ENCODE data around the gene MARCHF7.
A peak's percentile ranks its signal among the peaks of the same experiment; 100 is the strongest.
"Not testable (repeated sequence)": the region's sequence is repeated elsewhere in the genome, so short reads cannot be mapped to it uniquely, and the experiment has no call there.

The MARCHF7 gene

DNA sequence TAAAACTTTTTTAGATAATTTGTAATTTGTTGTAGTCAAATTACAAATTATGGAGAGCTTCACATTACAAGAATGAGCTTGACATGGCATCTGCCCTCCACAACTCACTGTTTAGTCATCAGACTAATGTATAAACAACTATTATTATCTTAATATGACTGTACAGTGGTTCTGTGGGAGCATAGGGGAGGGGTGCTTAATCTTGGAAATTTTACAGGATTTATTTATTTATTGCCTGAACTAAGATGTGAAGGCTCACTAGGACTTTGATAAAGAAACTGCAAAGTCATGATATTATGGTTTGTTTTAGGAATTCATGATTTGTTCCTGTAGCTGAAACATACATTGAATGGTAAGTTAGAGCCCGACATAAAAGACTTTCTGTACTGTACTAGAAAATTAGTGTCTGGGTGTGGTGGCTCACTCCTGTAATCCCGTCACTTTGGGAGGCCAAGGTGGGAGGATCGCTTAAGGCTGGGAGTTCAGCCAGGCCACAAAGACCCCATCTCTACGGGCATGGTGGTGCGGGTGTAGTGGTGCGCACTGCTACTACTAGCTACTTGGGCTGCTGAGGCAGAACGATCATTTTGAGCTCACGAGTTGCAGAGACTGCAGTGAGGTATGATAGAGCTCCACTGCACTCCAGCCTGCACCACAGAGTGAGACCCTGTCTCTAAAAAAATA lies 2.1 kb downstream of the MARCHF7 start:
- Mint-ChIP-seq H3K27ac (peak overlapping the region; percentile 48 to 100 (median 81)), H3K4me1 (peaks cover 38% of the 10 kb centered on the region), H3K9me3 (no peaks in the 10 kb centered on the region), H3K4me3 (peak overlapping the region; percentile 100), H3K27me3 (ENCODE audit: low read depth) (no peaks in the 10 kb centered on the region), H3K36me3 (ENCODE audit: low read depth) (peaks cover 47% of the 10 kb centered on the region)
- TF ChIP-seq, protein P1, sequence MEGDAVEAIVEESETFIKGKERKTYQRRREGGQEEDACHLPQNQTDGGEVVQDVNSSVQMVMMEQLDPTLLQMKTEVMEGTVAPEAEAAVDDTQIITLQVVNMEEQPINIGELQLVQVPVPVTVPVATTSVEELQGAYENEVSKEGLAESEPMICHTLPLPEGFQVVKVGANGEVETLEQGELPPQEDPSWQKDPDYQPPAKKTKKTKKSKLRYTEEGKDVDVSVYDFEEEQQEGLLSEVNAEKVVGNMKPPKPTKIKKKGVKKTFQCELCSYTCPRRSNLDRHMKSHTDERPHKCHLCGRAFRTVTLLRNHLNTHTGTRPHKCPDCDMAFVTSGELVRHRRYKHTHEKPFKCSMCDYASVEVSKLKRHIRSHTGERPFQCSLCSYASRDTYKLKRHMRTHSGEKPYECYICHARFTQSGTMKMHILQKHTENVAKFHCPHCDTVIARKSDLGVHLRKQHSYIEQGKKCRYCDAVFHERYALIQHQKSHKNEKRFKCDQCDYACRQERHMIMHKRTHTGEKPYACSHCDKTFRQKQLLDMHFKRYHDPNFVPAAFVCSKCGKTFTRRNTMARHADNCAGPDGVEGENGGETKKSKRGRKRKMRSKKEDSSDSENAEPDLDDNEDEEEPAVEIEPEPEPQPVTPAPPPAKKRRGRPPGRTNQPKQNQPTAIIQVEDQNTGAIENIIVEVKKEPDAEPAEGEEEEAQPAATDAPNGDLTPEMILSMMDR (IDR thresholded peaks at IDR 0.05; ENCODE audit: unreplicated experiment in 3 of 3) = no peak

DNA sequence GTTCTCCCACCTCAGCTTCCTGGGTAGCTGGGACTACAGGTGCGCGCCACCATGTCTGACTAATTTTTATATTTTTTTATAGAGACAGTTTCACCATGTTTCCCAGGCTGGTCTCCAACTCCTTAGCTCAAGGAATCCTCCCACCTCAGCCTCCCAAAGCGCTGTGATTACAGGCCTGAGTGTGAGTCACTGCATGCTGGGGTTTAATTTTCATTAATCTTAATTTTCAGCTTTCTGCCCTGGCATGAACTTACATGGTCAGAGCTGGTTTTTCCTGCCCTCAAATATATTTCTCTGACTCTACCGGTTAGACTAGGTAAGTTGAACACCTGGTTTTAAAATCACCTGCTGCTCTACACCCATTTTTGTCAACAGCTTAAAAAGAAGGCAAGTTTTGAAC lies 3.1 kb downstream of the MARCHF7 start:
- Mint-ChIP-seq H3K4me3 (peak overlapping the region; percentile 63 to 100 (median 81)), H3K27ac (peak overlapping the region in 2 of 3 experiments; percentile 33 to 37), H3K36me3 (ENCODE audit: low read depth) (peaks cover 57% of the 10 kb centered on the region), H3K4me1 (peaks cover 38% of the 10 kb centered on the region), H3K9me3 (no peaks in the 10 kb centered on the region), H3K27me3 (ENCODE audit: low read depth) (no peaks in the 10 kb centered on the region)
- TF ChIP-seq, protein P1 (IDR thresholded peaks at IDR 0.05; ENCODE audit: unreplicated experiment in 3 of 3) = no peak

DNA sequence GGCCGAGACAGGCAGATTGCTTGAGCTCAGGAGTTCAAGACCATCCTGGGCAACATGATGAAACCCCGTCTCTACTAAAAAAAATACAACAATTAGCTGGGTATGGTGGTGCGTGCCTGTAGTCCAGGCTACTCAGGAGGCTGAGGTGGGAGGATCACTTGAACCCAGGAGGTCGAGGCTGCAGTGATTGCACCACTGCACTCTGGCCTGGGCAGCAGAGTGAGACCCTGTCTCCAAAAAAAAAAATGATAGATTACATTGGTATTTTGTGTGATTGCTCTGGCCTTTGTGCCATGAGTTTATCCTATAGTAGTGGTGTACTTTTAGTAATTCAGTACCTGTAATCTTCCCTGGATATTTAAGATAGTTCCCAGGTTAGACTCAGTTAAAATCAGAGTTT lies 4.1 kb downstream of the MARCHF7 start:
- peaks cover 67% of the 10 kb centered on the region for H3K36me3 Mint-ChIP-seq (ENCODE audit: low read depth)

DNA sequence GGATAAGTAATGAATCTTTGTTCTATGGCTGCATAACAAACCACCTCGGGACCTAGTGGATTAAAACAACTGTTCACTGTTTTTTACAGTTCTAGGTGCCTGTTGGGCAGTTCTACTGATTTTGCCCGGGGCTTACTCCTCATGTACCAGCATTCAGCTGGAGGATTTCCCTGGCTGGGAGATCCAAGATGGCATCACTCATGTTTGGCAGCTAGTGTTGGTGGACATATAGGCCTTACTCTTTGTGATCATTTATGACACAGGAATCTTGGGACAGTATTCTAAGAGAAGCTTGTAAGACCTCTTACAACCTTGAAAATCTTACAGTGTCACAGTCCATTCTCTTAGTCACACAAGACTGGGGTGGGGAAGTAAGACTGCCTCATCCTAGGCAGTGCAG lies 4.6 kb downstream of the MARCHF7 start:
- no peak overlapping the region for H3K27ac Mint-ChIP-seq
- no peaks in the 10 kb centered on the region for H3K27me3 Mint-ChIP-seq (ENCODE audit: low read depth)
- TF ChIP-seq, protein P1 (IDR thresholded peaks at IDR 0.05; ENCODE audit: unreplicated experiment in 3 of 3) = no peak
- H3K4me1 Mint-ChIP-seq = peaks cover 32% of the 10 kb centered on the region
- H3K4me3 Mint-ChIP-seq = peak overlapping the region; percentile 8 to 23 (median 20)
- H3K36me3 Mint-ChIP-seq (ENCODE audit: low read depth) = peaks cover 71% of the 10 kb centered on the region
- no peaks in the 10 kb centered on the region for H3K9me3 Mint-ChIP-seq

More for the DNA sequence above, 4.1 kb downstream of the MARCHF7 start:
- not testable (repeated sequence) for H3K27ac Mint-ChIP-seq; H3K9me3 Mint-ChIP-seq; H3K27me3 Mint-ChIP-seq (ENCODE audit: low read depth)
- peak overlapping the region in 1 of 3 experiments; percentile 23 for H3K4me3 Mint-ChIP-seq
- H3K4me1 Mint-ChIP-seq = peaks cover 37% of the 10 kb centered on the region

DNA sequence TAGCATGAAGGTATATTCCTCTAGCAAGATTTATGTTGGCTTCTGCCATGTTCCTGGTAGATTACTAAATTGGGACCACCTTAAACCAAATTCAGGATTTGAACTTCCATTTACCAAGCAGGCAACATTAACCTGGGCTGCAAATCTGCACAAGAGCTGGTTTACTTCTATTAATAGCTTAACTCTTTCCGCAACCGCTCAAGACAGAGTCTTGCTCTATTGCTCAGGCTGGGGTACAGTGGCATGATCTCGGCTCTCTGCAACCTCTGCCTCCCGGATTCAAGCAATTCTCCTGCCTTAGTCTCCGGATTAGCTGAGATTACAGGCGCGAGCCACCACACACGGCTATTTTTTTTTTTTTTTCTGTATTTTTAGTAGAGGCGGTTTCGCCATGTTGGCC lies 8.4 kb downstream of the MARCHF7 start:
- H3K9me3 Mint-ChIP-seq = peaks cover 17% of the 10 kb centered on the region
- H3K4me3 Mint-ChIP-seq = no peak overlapping the region
- TF ChIP-seq, protein P1 (IDR thresholded peaks at IDR 0.05; ENCODE audit: unreplicated experiment in 3 of 3) = no peak
- H3K27me3 Mint-ChIP-seq (ENCODE audit: low read depth) = no peaks in the 10 kb centered on the region
- peaks cover 98% of the 10 kb centered on the region for H3K36me3 Mint-ChIP-seq (ENCODE audit: low read depth)
- H3K27ac Mint-ChIP-seq = no peak overlapping the region
- H3K4me1 Mint-ChIP-seq = peaks cover 12% of the 10 kb centered on the region

DNA sequence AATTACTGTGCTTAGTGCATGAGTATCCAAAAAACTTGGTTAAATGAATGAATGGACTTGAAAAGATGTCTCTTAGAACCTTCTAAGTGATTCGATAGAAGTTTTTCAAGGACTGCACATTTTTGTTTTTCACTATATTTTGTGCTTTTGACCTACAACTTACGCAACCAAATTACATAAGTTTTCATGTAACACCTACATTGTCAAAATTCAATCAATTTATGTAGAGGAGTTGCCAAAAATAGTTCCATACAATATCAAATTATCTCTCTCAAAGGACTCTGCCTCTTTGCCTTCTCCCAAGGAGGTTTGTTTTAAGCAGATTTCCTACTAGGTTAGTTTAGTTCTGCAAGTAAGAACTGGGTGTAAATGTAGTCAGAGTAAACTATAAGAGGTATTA lies 10.3 kb downstream of the MARCHF7 start:
- Mint-ChIP-seq H3K27me3 (ENCODE audit: low read depth) (no peaks in the 10 kb centered on the region), H3K27ac (no peak overlapping the region), H3K4me3 (no peak overlapping the region), H3K36me3 (ENCODE audit: low read depth) (peaks cover 96% of the 10 kb centered on the region), H3K9me3 (peaks cover 25% of the 10 kb centered on the region), H3K4me1 (no peaks in the 10 kb centered on the region)
- TF ChIP-seq, protein P1 (IDR thresholded peaks at IDR 0.05; ENCODE audit: unreplicated experiment in 3 of 3) = no peak

DNA sequence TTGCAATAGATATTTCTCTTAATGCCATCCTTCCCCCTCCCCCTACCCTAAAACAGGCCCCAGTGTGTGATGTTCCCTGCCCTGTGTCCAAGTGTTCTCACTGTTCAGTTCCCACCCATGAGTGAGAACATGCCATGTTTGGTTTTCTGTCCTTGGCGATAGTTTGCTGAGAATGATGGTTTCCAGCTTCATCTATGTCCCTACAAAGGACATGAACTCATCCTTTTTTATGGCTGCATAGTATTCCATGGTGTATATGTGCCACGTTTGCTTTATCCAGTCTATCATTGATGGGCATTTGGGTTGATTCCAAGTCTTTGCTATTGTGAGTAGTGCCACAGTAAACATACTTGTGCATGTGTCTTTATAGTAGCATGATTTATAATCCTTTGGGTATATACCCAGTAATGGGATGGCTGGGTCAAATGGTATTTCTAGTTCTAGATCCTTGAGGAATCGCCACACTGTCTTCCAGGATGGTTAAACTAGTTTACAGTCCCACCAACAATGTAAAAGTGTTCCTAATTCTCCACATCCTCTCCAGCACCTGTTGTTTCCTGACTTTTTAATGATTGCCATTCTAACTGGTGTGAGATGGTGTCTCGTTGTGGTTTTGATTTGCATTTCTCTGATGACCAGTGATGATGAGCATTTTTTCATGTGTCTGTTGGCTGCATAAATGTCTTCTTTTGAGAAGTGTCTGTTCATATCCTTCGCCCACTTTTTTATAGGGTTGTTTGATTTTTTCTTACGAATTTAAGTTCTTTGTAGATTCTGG lies 12.7 kb downstream of the MARCHF7 start:
- H3K27me3 Mint-ChIP-seq (ENCODE audit: low read depth); H3K4me1 Mint-ChIP-seq; H3K27ac Mint-ChIP-seq; H3K4me3 Mint-ChIP-seq: not testable (repeated sequence)
- Mint-ChIP-seq H3K9me3 (peaks cover 25% of the 10 kb centered on the region), H3K36me3 (ENCODE audit: low read depth) (peaks cover 88% of the 10 kb centered on the region)

Measured in nephron (organoid).